Measurements from ENCODE around the gene OR12D3.

DNA sequence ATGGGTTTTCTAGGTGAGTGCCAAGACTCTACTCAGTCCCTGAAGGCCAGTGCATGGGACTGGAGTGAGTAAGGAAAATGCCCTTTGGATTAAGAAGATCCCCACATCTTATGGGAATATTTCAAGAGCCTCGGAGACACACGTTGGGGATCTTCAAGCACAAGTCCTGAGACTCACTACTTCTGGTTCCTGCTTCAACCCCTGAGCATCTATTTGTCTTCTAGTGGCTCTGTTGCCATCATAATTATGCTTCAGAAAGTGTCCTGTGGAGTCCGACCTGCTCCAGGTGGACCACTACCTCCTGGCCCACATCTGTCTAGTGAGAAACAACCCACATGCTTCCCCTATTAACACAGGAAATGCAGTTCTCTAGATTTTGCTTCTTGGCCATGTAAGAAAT lies 6.3 kb downstream of the OR12D3 start, which contains the start of gene OR5V1:
- TF ChIP-seq OVOL2 (CRISPR knock-in tag; IDR thresholded peaks at IDR 0.05; ENCODE audit: borderline replicate concordance) (no peak), TEAD4 (CRISPR knock-in tag; IDR thresholded peaks at IDR 0.05) (no peak), CBFB (CRISPR knock-in tag; IDR thresholded peaks at IDR 0.05; ENCODE audit: low read depth) (no peak), NFYB (CRISPR knock-in tag; conservative IDR thresholded peaks at IDR 0.05; ENCODE audit: low read depth) (no peak), JUN (CRISPR knock-in tag; IDR thresholded peaks at IDR 0.05) (no peak), NR2C2 (CRISPR knock-in tag; IDR thresholded peaks at IDR 0.05) (no peak), IRF2 (CRISPR knock-in tag; IDR thresholded peaks at IDR 0.05; ENCODE audit: borderline replicate concordance, low read depth) (no peak), HMGA2 (CRISPR knock-in tag; IDR thresholded peaks at IDR 0.05) (no peak)
- TF ChIP-seq, protein P1, sequence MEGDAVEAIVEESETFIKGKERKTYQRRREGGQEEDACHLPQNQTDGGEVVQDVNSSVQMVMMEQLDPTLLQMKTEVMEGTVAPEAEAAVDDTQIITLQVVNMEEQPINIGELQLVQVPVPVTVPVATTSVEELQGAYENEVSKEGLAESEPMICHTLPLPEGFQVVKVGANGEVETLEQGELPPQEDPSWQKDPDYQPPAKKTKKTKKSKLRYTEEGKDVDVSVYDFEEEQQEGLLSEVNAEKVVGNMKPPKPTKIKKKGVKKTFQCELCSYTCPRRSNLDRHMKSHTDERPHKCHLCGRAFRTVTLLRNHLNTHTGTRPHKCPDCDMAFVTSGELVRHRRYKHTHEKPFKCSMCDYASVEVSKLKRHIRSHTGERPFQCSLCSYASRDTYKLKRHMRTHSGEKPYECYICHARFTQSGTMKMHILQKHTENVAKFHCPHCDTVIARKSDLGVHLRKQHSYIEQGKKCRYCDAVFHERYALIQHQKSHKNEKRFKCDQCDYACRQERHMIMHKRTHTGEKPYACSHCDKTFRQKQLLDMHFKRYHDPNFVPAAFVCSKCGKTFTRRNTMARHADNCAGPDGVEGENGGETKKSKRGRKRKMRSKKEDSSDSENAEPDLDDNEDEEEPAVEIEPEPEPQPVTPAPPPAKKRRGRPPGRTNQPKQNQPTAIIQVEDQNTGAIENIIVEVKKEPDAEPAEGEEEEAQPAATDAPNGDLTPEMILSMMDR (IDR thresholded peaks at IDR 0.05), result no peak
- TF ChIP-seq, protein P2, sequence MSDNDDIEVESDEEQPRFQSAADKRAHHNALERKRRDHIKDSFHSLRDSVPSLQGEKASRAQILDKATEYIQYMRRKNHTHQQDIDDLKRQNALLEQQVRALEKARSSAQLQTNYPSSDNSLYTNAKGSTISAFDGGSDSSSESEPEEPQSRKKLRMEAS (CRISPR knock-in tag; IDR thresholded peaks at IDR 0.05), result no peak
- TF ChIP-seq, protein P3, sequence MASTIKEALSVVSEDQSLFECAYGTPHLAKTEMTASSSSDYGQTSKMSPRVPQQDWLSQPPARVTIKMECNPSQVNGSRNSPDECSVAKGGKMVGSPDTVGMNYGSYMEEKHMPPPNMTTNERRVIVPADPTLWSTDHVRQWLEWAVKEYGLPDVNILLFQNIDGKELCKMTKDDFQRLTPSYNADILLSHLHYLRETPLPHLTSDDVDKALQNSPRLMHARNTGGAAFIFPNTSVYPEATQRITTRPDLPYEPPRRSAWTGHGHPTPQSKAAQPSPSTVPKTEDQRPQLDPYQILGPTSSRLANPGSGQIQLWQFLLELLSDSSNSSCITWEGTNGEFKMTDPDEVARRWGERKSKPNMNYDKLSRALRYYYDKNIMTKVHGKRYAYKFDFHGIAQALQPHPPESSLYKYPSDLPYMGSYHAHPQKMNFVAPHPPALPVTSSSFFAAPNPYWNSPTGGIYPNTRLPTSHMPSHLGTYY (CRISPR knock-in tag; IDR thresholded peaks at IDR 0.05), result no peak
- TF ChIP-seq, protein P4, sequence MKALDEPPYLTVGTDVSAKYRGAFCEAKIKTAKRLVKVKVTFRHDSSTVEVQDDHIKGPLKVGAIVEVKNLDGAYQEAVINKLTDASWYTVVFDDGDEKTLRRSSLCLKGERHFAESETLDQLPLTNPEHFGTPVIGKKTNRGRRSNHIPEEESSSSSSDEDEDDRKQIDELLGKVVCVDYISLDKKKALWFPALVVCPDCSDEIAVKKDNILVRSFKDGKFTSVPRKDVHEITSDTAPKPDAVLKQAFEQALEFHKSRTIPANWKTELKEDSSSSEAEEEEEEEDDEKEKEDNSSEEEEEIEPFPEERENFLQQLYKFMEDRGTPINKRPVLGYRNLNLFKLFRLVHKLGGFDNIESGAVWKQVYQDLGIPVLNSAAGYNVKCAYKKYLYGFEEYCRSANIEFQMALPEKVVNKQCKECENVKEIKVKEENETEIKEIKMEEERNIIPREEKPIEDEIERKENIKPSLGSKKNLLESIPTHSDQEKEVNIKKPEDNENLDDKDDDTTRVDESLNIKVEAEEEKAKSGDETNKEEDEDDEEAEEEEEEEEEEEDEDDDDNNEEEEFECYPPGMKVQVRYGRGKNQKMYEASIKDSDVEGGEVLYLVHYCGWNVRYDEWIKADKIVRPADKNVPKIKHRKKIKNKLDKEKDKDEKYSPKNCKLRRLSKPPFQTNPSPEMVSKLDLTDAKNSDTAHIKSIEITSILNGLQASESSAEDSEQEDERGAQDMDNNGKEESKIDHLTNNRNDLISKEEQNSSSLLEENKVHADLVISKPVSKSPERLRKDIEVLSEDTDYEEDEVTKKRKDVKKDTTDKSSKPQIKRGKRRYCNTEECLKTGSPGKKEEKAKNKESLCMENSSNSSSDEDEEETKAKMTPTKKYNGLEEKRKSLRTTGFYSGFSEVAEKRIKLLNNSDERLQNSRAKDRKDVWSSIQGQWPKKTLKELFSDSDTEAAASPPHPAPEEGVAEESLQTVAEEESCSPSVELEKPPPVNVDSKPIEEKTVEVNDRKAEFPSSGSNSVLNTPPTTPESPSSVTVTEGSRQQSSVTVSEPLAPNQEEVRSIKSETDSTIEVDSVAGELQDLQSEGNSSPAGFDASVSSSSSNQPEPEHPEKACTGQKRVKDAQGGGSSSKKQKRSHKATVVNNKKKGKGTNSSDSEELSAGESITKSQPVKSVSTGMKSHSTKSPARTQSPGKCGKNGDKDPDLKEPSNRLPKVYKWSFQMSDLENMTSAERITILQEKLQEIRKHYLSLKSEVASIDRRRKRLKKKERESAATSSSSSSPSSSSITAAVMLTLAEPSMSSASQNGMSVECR (CRISPR knock-in tag; IDR thresholded peaks at IDR 0.05; ENCODE audit: borderline replicate concordance), result no peak
